GM23338 (cell line): ENCODE results near the gene C3orf22. TPM values are rescaled to one million over a fixed set of nuclear protein-coding genes. Genes with fewer than 3 reads are reported as not detected.

Experiments used
- ATAC-seq: fragments of 200-7000 bp; cut with Tn5 transposase; 3 replicates; pipeline ENCODE4 v1.9.1; 2020
- DNase-seq: peaks from one replicate; pipeline ENCODE4 v3.0.0-alpha.2; 2015; ENCODE audit warnings: low spot score
- H2AFZ ChIP-seq: fragments of 200-600 bp; sonication (generic); 2 replicates; pipeline ENCODE4 v1.8.0; 2016; ENCODE audit warnings: antibody characterized with exemption, mild to moderate bottlenecking, moderate library complexity
- H3F3A ChIP-seq: fragments of 200-600 bp; sonication (generic); replicated peaks from 2 replicates; pipeline ENCODE4 v1.8.0; 2017; ENCODE audit warnings: antibody characterized with exemption, mixed run types, low read depth
- H3K27ac ChIP-seq: fragments of 200-600 bp; sonication (generic); 2 replicates; pipeline ENCODE4 v1.6.1; 2016; ENCODE audit warnings: low read depth
- H3K27me3 ChIP-seq: fragments of 200-600 bp; sonication (generic); 2 replicates; pipeline ENCODE4 v1.8.0; 2016; ENCODE audit warnings: mild to moderate bottlenecking, mixed run types, moderate library complexity; ENCODE audit not compliant: insufficient read depth
- H3K36me3 ChIP-seq: fragments of 200-600 bp; sonication (generic); 2 replicates; pipeline ENCODE4 v1.8.0; 2016; ENCODE audit warnings: mild to moderate bottlenecking; ENCODE audit not compliant: insufficient read depth
- H3K4me1 ChIP-seq: fragments of 200-600 bp; sonication (generic); 2 replicates; pipeline ENCODE4 v1.8.0; 2016; ENCODE audit warnings: mild to moderate bottlenecking, moderate library complexity; ENCODE audit not compliant: insufficient read depth
- H3K4me2 ChIP-seq: fragments of 200-600 bp; sonication (generic); 2 replicates; pipeline ENCODE4 v1.7.1; 2017; ENCODE audit warnings: mixed run types
- H3K4me3 ChIP-seq: fragments of 200-600 bp; sonication (generic); 2 replicates; pipeline ENCODE4 v1.6.1; 2016; ENCODE audit warnings: mixed run types
- H3K79me2 ChIP-seq: fragments of 200-600 bp; sonication (generic); replicated peaks from 2 replicates; pipeline ENCODE4 v1.8.0; 2017; ENCODE audit warnings: mild to moderate bottlenecking; ENCODE audit not compliant: insufficient read depth
- H3K9me2 ChIP-seq: fragments of 200-600 bp; sonication (generic); 2 replicates; pipeline ENCODE4 v1.8.0; 2017; ENCODE audit not compliant: insufficient read depth
- H4K20me1 ChIP-seq: fragments of 200-600 bp; sonication (generic); replicated peaks from 2 replicates; pipeline ENCODE4 v1.8.0; 2017; ENCODE audit warnings: mild to moderate bottlenecking; ENCODE audit not compliant: insufficient read depth
- H3K27ac Mint-ChIP-seq: 2 replicates; pipeline ENCODE4 v1.8.0; 2020; ENCODE audit warnings: inconsistent platforms, mild to moderate bottlenecking, moderate library complexity, mixed read lengths
- H3K27me3 Mint-ChIP-seq: 3 replicates; pipeline ENCODE4 v1.8.0; 2022; ENCODE audit warnings: low read depth, mild to moderate bottlenecking, moderate library complexity, mixed read lengths, inconsistent platforms; ENCODE audit not compliant: insufficient read depth, poor library complexity
- H3K36me3 Mint-ChIP-seq: 3 replicates; pipeline ENCODE4 v1.8.0; 2021; ENCODE audit warnings: low read depth, mild to moderate bottlenecking, inconsistent platforms, moderate library complexity, mixed read lengths
- H3K4me1 Mint-ChIP-seq: 3 replicates; pipeline ENCODE4 v1.8.0; 2020; ENCODE audit warnings: mild to moderate bottlenecking, inconsistent platforms, mixed read lengths
- H3K4me3 Mint-ChIP-seq: 3 replicates; pipeline ENCODE4 v1.8.0; 2021; ENCODE audit warnings: moderate library complexity, mild to moderate bottlenecking, inconsistent platforms, mixed read lengths
- H3K9me3 Mint-ChIP-seq: 3 replicates; pipeline ENCODE4 v1.8.0; 2020; ENCODE audit warnings: moderate library complexity, mild to moderate bottlenecking, inconsistent platforms, mixed read lengths
- CREB1 ChIP-seq: fragments of 250-450 bp; sonication (Bioruptor Pico); IDR thresholded peaks from 2 replicates; pipeline ENCODE4 v1.5.0; 2020; ENCODE audit warnings: low read depth, mild to moderate bottlenecking, moderate library complexity
- EZH2 ChIP-seq: fragments of 200-600 bp; sonication (generic); IDR thresholded peaks from one replicate; pipeline ENCODE4 v1.8.0; 2017; ENCODE audit warnings: antibody characterized with exemption, mild to moderate bottlenecking, low read depth; ENCODE audit not compliant: unreplicated experiment
- JUNB ChIP-seq: IDR thresholded peaks from one replicate; pipeline ENCODE4 v1.6.1; 2016; ENCODE audit warnings: antibody characterized with exemption; ENCODE audit not compliant: unreplicated experiment
- ZNF331 ChIP-seq: fragments of 250-450 bp; sonication (Bioruptor Pico); IDR thresholded peaks from 2 replicates; pipeline ENCODE4 v1.5.0; 2020; ENCODE audit warnings: low read depth, mild to moderate bottlenecking, moderate library complexity
- polyA plus RNA-seq: library from polyadenylated mRNA; unstranded; fragments of >200 nt; fragmentation: Nextera tagmentation; extraction: Ambion mirVana; gene quantifications from 2 replicates; pipeline ENCODE4 v1.2.1, GENCODE V29; 2016
- total RNA-seq: library from RNA; depleted of rRNA; stranded (reverse); fragments of >200 nt; shearing (Covaris generic); gene quantifications from 2 replicates; pipeline ENCODE4 v1.2.3, GENCODE V29; 2014
- TF ChIP-seq, protein P1 (sequence below): IDR thresholded peaks from 2 replicates; pipeline ENCODE4 v1.6.1; 2016; ENCODE audit warnings: antibody characterized with exemption
- TF ChIP-seq, protein P2 (sequence below): IDR thresholded peaks from one replicate; pipeline ENCODE4 v1.6.1; 2018; ENCODE audit warnings: antibody characterized with exemption; ENCODE audit not compliant: unreplicated experiment
- TF ChIP-seq, protein P3 (sequence below): fragments of 250-450 bp; sonication (Bioruptor Pico); IDR thresholded peaks from 2 replicates; pipeline ENCODE4 v1.5.0; 2020; ENCODE audit warnings: mild to moderate bottlenecking, moderate library complexity

The C3orf22 gene
- total and polyA plus RNA-seq, 2 experiments from 2014 or later = not detected

DNA sequence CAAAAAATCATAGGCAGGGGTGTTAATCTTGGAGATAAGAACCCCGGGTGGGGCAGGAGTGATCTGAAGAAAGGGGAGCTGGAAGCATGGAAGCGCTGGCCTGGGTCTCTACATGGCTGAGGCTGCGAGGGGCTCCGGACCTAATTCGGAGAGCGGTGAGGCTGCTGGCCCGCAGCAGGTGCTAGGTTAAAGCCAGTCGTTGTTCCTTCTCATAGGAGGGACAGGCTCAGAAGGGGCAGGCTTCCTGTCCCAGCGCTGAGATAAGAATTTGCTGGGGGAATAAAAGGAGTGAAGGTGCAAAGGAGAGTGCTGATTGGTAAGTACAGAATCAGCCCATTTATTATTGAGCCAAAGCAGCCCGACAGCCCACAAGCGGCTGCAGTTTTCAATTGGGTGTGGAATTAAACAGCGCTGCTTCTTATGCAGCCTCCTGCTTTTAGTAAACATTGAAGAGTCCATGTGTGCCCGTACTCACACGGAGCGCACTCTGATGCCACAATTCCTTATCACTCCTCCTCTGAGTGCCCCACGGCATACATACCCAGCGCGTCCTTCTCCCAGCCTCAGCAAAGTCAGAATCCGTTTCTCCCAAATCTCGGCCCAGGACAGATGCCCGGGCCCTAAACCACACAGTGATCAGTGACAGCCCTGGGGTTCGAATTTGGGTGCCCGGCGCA is 17.6 kb downstream of the C3orf22 start (continued):
- TF ChIP-seq, protein P1, sequence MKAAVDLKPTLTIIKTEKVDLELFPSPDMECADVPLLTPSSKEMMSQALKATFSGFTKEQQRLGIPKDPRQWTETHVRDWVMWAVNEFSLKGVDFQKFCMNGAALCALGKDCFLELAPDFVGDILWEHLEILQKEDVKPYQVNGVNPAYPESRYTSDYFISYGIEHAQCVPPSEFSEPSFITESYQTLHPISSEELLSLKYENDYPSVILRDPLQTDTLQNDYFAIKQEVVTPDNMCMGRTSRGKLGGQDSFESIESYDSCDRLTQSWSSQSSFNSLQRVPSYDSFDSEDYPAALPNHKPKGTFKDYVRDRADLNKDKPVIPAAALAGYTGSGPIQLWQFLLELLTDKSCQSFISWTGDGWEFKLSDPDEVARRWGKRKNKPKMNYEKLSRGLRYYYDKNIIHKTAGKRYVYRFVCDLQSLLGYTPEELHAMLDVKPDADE = no peak
- no peak for TF ChIP-seq EZH2
- TF ChIP-seq ZNF331 (CRISPR knock-in tag) = no peak
- no peak for TF ChIP-seq JUNB
- TF ChIP-seq, protein P2, sequence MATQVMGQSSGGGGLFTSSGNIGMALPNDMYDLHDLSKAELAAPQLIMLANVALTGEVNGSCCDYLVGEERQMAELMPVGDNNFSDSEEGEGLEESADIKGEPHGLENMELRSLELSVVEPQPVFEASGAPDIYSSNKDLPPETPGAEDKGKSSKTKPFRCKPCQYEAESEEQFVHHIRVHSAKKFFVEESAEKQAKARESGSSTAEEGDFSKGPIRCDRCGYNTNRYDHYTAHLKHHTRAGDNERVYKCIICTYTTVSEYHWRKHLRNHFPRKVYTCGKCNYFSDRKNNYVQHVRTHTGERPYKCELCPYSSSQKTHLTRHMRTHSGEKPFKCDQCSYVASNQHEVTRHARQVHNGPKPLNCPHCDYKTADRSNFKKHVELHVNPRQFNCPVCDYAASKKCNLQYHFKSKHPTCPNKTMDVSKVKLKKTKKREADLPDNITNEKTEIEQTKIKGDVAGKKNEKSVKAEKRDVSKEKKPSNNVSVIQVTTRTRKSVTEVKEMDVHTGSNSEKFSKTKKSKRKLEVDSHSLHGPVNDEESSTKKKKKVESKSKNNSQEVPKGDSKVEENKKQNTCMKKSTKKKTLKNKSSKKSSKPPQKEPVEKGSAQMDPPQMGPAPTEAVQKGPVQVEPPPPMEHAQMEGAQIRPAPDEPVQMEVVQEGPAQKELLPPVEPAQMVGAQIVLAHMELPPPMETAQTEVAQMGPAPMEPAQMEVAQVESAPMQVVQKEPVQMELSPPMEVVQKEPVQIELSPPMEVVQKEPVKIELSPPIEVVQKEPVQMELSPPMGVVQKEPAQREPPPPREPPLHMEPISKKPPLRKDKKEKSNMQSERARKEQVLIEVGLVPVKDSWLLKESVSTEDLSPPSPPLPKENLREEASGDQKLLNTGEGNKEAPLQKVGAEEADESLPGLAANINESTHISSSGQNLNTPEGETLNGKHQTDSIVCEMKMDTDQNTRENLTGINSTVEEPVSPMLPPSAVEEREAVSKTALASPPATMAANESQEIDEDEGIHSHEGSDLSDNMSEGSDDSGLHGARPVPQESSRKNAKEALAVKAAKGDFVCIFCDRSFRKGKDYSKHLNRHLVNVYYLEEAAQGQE = no peak
- TF ChIP-seq CREB1 (CRISPR knock-in tag) = no peak

DNA sequence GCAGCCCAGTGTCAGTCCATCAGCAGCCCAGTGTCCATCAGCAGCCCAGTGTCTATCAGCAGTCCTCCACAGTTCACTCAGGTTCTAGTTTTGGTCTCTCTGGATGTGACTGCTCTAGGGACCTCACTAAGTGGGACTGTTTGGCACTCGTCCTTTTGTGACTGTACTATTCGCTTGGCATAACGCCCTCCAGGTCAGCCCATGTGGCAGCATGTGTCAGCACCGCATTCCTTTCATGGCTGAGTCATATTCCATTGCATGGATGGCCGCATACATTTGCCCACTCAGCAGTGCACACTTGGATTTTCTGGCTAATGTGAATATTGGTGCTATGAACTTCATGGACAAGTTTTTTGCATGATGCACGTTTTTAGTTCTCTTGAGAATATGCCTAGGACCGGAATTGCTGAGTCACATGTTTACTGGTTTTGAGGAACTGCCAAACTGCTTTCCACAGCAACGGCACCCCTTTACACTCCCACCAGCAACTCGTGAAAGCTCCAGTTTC is 18.3 kb downstream of the C3orf22 start:
- ATAC-seq = no peak
- TF ChIP-seq, protein P2 = no peak
- TF ChIP-seq, protein P3, sequence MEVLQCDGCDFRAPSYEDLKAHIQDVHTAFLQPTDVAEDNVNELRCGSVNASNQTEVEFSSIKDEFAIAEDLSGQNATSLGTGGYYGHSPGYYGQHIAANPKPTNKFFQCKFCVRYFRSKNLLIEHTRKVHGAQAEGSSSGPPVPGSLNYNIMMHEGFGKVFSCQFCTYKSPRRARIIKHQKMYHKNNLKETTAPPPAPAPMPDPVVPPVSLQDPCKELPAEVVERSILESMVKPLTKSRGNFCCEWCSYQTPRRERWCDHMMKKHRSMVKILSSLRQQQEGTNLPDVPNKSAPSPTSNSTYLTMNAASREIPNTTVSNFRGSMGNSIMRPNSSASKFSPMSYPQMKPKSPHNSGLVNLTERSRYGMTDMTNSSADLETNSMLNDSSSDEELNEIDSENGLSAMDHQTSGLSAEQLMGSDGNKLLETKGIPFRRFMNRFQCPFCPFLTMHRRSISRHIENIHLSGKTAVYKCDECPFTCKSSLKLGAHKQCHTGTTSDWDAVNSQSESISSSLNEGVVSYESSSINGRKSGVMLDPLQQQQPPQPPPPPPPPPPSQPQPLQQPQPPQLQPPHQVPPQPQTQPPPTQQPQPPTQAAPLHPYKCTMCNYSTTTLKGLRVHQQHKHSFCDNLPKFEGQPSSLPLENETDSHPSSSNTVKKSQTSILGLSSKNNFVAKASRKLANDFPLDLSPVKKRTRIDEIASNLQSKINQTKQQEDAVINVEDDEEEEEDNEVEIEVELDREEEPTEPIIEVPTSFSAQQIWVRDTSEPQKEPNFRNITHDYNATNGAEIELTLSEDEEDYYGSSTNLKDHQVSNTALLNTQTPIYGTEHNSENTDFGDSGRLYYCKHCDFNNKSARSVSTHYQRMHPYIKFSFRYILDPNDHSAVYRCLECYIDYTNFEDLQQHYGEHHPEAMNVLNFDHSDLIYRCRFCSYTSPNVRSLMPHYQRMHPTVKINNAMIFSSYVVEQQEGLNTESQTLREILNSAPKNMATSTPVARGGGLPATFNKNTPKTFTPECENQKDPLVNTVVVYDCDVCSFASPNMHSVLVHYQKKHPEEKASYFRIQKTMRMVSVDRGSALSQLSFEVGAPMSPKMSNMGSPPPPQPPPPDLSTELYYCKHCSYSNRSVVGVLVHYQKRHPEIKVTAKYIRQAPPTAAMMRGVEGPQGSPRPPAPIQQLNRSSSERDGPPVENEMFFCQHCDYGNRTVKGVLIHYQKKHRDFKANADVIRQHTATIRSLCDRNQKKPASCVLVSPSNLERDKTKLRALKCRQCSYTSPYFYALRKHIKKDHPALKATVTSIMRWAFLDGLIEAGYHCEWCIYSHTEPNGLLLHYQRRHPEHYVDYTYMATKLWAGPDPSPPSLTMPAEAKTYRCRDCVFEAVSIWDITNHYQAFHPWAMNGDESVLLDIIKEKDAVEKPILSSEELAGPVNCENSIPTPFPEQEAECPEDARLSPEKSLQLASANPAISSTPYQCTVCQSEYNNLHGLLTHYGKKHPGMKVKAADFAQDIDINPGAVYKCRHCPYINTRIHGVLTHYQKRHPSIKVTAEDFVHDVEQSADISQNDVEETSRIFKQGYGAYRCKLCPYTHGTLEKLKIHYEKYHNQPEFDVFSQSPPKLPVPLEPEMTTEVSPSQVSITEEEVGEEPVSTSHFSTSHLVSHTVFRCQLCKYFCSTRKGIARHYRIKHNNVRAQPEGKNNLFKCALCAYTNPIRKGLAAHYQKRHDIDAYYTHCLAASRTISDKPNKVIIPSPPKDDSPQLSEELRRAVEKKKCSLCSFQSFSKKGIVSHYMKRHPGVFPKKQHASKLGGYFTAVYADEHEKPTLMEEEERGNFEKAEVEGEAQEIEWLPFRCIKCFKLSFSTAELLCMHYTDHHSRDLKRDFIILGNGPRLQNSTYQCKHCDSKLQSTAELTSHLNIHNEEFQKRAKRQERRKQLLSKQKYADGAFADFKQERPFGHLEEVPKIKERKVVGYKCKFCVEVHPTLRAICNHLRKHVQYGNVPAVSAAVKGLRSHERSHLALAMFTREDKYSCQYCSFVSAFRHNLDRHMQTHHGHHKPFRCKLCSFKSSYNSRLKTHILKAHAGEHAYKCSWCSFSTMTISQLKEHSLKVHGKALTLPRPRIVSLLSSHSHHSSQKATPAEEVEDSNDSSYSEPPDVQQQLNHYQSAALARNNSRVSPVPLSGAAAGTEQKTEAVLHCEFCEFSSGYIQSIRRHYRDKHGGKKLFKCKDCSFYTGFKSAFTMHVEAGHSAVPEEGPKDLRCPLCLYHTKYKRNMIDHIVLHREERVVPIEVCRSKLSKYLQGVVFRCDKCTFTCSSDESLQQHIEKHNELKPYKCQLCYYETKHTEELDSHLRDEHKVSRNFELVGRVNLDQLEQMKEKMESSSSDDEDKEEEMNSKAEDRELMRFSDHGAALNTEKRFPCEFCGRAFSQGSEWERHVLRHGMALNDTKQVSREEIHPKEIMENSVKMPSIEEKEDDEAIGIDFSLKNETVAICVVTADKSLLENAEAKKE (CRISPR knock-in tag) = no peak
- TF ChIP-seq, protein P1 = no peak
- no peak for TF ChIP-seq CREB1 (CRISPR knock-in tag)

More for the DNA sequence above, 18.3 kb downstream of the C3orf22 start:
- H2AFZ ChIP-seq = no peak overlapping the region
- Mint-ChIP-seq H3K4me3 (no peak overlapping the region), H3K9me3 (no peaks in the 10 kb centered on the region), H3K36me3 (peaks cover 3% of the 10 kb centered on the region; the same call in 1 of the 3 replicates), H3K27ac (no peak overlapping the region), H3K27me3 (peaks cover 8% of the 10 kb centered on the region), H3K4me1 (peaks cover 6% of the 10 kb centered on the region; the same call in 2 of the 3 replicates)
- no peaks in the 10 kb centered on the region; the same call in 1 of the 2 replicates for H3K4me1 ChIP-seq
- peaks cover 11% of the 10 kb centered on the region; the same call in 1 of the 2 replicates for H3K27me3 ChIP-seq
- H3K79me2 ChIP-seq = no peaks in the 10 kb centered on the region
- H3K36me3 ChIP-seq = no peaks in the 10 kb centered on the region
- no peak for DNase-seq
- 0 out of 2 replicates have a peak, but pooled peaks cover 5% of the 10 kb centered on the region for H3F3A ChIP-seq
- no peak overlapping the region for H3K27ac ChIP-seq
- no peaks in the 10 kb centered on the region for H4K20me1 ChIP-seq
- H3K9me2 ChIP-seq = no peaks in the 10 kb centered on the region
- H3K4me3 ChIP-seq = no peak overlapping the region
- no peak overlapping the region for H3K4me2 ChIP-seq
